Stimulated activated CD4-positive, alpha-beta T cell treated with anti-CD3 and anti-CD28 coated beads, TNF-alpha, amount 100 ng/mL, for 1 hour (primary cell): ENCODE measurements around the gene SCGB1C2.

Source experiments
- DNase-seq, 3 donors: peaks; one replicate each; pipeline ENCODE4 v3.0.0-alpha.2; 2020; ENCODE audit warnings: low read depth in 3 of 3, low spot score in 1 of 3

SCGB1C2 gene

GRCh38 chr17:170130-170670 lies 32.8 kb downstream of the SCGB1C2 start:
- DNase-seq: no peak

- DNase-seq: no peak
Observed at GRCh38 chr17:171871-172270, 34.5 kb downstream of the SCGB1C2 start.

- no peak for DNase-seq
Observed at GRCh38 chr17:172401-172800, 35.0 kb downstream of the SCGB1C2 start.

GRCh38 chr17:173166-173911 lies 36.0 kb downstream of the SCGB1C2 start:
- DNase-seq: no peak

- no peak for DNase-seq
Observed at GRCh38 chr17:177155-177554, 39.8 kb downstream of the SCGB1C2 start.

- DNase-seq: no peak
Observed at GRCh38 chr17:177762-178161, 40.4 kb downstream of the SCGB1C2 start.

GRCh38 chr17:178292-179065 lies 41.1 kb downstream of the SCGB1C2 start:
- no peak for DNase-seq

- DNase-seq: no peak
Observed at GRCh38 chr17:179066-179432, 41.7 kb downstream of the SCGB1C2 start.

GRCh38 chr17:179781-180380 lies 42.5 kb downstream of the SCGB1C2 start:
- no peak for DNase-seq

- no peak for DNase-seq
Observed at GRCh38 chr17:180381-181244, 43.2 kb downstream of the SCGB1C2 start.

GRCh38 chr17:181245-182049 lies 44.1 kb downstream of the SCGB1C2 start, which contains the start of gene DOC2B:
TSS of gene DOC2B (minus strand) at chr17:181650. CDS start at chr17:181479, 171 bp downstream.
- DNase-seq: no peak

GRCh38 chr17:182050-182751 lies 44.8 kb downstream of the SCGB1C2 start:
- no peak for DNase-seq

GRCh38 chr17:183021-183420 lies 45.7 kb downstream of the SCGB1C2 start:
- no peak for DNase-seq

- DNase-seq: no peak
Observed at GRCh38 chr17:185445-186138, 48.2 kb downstream of the SCGB1C2 start.

GRCh38 chr17:187130-187529 lies 49.8 kb downstream of the SCGB1C2 start:
- DNase-seq: no peak
